ENCODE measurements around the gene PRICKLE1.

The PRICKLE1 gene

DNA sequence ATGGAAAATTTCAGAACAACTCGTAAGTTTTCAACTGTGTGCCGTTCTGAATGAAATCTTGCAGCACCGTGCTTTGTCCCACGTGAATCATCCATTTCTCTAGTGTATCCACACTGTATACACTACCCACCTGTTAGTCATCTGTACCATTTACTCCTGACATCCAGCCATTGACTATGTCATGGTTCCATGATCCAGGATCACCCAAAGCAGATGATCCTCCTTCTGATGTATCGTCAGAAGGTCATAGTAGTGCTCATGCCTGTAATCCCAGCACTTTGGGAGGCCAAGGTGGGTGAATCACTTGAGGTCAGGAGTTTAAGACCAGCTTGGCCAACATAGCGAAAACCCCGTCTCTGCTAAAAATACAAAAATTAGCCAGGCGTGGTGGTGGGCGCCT is 140.7 kb downstream of the PRICKLE1 start:
- DNase-seq (ENCODE audit: low read depth): no peak

DNA sequence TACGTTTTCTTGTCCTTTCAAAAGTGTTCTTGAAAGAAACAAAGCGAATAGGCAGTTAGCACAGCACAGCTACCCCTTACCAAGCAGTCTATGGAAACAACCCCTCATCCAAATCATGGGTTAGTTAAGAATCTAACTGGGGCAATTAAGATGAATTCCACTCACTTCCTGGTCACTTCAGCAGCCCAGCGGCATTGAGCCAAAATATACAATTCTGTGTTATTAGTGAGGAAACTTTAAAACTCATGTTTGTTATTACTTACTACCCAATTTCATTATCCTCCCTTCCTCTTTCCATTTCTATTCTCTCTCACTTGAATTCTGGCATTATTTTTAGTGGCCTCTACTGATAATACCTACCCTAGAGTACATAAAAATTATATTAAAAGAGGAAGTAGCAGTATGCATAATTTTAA is 142.2 kb downstream of the PRICKLE1 start:
- DNase-seq (ENCODE audit: low read depth): no peak

DNA sequence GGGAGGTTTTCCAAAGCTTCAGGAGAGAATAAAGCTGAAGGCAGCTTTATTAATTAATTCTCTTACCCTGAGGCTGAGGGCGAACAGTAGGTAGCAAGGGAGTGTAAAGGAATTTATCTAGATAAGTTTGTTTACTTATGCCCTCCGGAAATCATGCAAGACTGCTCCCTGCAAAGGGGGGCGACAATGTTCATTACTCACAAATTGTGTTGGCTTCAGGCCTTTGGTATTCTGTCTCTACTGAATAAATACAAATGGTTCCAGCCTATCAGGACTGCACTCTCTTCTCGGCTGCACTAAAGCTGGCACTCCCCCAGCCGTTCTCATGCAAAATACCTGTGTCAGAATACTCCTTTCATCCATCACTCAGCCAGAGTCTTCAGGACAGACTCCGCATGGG is 142.8 kb downstream of the PRICKLE1 start:
- DNase-seq (ENCODE audit: low read depth): no peak

DNA sequence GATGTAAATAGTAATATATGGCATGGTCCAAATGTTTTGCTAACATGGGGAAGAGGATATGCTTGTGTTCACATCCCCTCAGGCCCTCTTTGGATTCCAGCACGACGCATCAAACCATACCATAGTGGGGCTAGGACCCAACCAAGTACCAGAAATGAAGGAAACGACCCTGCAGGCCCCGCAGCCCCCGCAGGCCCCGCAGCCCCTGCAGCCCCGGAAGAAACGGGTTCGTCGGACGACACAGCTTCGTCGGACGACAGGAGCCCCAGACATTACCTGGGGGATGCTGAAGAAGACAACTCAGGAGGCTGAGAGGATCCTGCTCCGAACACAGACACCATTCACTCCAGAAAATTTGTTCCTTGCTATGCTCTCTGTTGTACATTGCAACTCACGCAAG is 143.7 kb downstream of the PRICKLE1 start:
- no peak for DNase-seq (ENCODE audit: low read depth)

DNA sequence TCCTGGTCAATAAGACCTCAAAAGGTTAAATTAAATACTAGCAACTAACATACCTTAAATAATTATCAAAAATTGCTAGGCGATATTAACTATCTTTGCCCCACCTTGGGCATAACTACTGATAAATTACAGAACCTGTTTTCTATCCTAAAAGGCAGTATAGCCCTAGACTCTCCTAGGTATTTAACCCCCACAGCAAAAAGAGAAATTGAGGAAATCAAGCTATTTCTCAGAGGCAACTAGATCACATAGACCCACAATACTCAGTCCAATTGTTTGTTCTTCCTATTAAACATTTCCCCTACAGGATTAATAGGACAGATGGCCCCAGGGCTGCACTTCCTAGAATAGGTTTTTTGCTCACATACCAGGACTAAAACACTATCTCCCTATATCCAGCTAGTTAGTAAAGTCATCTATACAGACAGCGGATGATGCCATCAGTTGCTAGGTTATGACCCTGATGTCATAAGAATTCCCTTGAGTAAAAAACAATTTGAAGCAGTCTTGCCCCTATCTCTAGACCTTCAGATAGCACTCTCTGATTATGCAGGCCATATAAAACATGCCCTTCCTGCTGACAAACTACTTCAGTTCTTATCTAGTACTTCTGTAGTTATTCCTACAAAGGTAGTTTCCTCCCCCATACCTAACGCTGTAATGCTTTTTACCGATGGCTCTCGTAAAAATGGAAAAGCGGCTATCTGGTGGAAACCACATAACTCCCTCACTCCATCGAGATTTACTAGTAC is 145.2 kb downstream of the PRICKLE1 start:
- DNase-seq (ENCODE audit: low read depth): no peak

DNA sequence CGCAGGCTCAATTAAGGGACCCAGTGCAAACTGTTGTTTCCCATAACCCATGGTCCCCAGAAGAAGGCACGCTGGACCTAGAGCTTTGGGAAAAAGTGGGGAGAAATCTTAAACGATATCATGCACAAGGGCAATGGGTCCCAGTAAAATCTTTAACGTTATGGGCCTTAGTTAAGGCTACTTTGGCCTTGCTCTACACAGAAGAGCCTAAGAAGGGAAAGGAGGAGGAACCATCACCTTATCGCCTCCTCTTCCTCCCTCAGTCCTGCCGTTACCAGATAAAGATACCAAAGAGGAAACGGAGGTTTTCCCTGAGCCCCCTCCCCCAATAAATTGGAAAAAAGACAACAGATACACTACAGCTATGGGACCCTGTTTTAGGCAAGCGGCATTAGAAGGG is 146.7 kb downstream of the PRICKLE1 start:
- DNase-seq (ENCODE audit: low read depth): no peak

DNA sequence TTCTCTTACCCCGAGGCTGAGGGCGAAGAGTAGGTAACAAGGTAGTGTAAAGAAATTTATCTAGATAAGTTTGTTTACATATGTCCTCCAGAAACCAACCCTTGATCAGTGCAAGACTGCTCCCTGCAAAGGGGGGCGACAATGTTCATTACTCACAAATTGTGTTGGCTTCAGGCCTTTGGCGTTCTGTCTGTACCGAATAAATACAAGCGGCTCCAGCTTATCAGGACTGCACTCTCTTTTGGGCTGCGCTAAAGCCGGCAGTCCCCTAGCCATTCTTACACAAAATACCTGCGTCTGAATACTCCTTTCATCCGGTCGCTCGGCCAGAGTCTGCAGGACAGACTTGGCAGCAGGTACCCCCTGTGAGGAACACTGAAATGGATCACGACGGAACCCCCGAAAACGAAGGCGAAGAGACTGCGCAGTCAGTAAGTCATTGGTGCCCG is 147.2 kb downstream of the PRICKLE1 start:
- no peak for DNase-seq (ENCODE audit: low read depth)

DNA sequence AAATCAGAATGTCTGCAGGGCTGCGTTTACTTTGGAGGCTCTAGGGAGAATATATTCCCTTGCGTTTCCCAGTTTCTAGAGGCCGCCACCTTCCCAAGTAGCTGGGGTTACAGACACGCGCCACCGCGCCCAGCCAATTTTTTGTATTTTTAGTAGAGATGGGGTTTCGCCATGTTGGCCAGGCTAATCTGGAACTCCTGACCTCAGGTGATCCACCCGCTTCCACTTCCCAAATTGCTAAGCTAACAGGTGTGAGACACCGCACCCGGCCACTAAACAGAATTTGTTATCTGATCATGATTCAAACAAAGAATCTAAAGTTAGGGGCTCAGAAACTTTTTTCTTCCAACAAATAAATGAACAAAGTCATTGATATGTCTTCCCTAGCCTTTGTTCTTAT is 148.9 kb downstream of the PRICKLE1 start:
- no peak for DNase-seq (ENCODE audit: low read depth)

DNA sequence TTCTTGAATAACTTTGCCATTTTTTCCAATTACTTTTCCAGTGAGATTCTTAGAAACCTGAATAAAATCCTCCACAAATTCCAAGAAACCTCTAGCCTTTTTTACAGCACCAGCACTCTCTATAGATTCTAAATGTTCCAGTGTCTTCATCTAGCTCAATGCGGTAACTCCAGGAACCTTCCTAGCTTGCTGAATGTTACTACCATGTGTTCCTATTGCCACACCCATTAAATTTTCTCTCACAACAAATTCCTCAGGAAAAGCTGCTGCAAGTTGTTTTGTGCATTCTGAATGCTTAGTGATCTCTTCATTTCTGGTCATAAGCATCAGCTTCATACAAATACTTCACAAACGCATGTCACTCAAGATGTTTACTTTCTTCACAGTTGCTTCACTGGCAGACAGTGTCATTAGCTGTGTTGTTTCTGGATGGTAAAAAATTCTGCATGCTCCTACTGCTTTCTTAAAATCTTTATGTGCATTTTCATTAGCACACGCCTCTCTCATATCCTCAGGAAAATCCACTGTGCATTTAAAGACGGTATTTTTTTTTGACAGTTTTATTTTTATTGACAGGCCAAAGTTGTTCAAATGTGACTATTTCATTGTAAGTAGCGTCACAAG is 156.9 kb downstream of the PRICKLE1 start:
- no peak for DNase-seq (ENCODE audit: low read depth)

DNA sequence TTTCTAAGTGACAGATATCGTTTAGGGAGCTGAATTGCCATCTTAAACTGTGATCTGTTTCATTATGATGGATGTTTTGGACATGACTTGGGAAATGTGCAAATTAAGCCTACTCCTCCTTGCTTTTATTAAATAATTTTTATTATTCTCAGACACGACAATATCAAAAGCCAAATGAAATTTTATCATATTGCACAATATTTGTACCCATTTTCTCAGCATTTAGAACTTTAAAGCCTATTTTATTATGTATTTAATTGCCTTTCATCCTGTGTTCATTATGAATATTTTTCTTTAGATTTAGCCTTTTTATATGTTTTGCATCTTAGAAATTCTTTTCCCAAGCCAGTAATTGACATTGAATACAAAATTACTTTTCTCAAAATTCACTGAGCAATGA is 160.7 kb downstream of the PRICKLE1 start:
- no peak for DNase-seq (ENCODE audit: low read depth)

DNA sequence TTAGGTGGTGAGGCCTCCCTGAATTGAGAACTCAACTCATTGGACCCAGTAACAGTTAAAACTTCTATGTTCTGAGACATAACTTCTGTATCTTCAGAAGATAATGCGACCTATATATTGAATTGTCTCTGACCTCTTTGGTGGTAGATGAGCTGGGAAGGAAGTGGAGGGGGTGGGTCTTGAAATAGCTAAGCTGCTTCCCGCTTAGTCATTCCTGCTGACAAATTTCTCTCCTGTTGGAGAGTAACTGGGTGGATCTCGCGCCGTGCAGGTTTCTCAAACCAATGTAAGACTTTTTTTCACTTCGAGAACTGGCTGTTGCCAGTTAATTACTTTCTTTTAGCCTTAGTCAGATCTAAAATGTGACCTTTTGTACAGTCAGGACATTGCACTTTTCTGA is 162.8 kb downstream of the PRICKLE1 start:
- peak; percentile 70 for DNase-seq (ENCODE audit: low read depth)

DNA sequence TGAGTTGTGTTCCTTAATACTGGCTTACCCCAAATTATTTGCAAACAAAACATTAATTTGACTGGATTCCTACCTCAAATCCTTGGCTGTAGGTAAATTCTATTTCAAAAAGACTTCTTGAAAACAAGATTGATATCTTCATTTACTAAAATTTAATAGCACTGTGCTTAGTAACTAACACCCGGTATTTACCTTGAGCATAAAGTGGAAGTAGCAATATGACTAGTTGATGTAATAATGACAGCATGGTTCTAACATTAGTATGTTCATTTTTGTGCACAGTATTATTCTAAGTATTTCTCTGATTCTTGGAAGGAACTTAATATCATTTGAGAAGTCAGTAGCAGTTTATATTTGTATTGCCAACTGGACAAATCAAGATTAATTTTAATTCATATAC is 166.8 kb downstream of the PRICKLE1 start:
- no peak for DNase-seq (ENCODE audit: low read depth)

DNA sequence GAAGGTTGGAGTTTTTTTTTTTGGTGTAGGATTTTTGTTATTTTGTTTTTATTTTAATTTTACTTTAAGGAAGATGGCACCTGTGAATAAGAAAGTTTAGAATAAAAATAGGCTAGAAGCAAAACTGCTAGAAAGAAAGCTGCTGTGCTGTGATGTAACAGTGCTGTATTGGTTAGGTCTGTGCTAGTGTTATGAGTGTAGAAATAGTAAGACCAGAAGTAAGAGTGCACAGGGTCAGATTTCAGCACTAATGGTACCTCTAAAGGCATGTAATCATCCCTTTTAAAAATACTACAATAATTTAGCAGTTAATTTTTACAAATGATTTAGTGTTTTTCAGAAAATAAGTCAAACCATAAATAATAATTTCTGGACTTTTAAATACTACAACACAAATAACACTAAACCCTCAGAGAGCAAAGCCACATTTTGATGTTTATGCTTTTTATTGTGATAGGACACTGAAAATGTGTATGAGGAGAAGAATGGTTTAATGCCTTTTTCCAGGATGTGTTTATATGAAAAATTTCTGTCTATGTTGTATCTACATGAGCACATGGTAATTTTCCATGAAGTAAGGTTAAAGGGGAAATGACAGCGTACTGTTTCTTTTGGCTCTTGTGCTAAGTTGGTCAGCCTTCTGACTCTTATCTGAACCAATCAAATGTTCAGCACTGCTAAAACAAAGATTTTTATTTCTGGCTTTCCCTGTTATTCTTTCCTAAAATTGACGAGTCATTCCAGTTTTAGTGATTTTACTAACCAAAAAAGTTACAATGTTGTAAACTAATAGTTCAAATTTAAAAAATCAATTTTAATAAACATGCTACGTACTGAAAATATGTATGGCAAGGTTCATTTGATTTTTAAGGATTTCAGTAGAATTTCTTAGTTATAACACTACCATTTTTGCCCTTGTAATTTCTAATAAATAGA is 167.4 kb downstream of the PRICKLE1 start:
- peak; percentile 49 for DNase-seq (ENCODE audit: low read depth)

DNA sequence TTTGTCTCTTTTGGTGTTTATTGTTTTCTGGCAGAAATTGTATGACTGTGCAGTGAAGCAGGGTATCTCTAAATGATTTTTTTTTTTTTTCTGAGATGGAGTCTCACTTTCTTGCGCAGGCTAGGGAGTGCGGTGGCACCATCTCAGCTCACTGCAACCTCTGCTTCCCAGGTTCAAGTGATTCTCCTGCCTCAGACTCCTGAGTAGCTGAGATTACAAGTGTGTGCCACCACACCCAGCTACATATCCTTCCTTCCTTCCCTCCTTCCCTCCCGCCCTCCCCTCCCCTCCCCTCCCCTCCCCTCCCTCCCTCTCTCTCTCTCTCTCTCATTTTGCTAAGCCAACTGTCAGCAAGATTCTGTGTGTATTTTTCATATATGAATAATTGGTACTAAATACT is 169.2 kb downstream of the PRICKLE1 start:
- DNase-seq (ENCODE audit: low read depth): no peak

DNA sequence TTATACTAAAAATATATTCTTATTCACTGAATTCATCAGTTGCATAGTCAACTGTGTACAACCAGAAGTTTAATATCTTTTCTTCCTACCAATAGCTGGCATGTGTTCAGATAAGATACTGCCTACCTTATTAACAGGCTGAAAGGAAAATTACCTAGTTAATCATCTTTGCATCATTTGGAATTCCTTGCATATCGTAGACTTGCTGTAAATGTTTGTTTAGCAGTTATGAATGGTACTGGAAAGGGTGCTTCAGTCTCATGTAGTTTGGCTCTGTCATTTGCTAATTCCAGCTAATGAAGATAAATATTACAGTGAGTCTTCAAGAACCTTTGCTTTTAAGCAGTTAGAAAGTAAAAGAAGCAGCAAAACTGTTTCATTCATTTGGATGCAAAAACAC is 179.2 kb downstream of the PRICKLE1 start:
- no peak for DNase-seq (ENCODE audit: low read depth)

DNA sequence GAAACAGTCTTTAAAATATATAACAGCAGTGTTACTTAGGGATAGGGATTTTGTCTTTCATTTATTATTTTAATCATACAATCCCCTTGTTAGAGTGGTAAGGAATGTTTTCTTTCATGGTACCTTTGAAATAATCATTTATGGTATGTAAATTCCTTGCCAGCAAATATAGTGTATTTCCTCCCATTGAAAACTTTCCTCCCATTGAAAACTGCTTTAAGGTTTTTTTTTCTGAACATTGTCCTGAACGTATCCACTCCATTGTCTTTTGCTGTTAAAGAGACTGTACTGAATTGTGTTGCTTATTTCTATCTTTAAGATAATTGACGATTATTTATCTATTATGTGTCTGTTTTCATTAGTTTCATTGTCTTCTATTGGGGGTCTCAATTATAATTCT is 180.1 kb downstream of the PRICKLE1 start:
- DNase-seq (ENCODE audit: low read depth): no peak

DNA sequence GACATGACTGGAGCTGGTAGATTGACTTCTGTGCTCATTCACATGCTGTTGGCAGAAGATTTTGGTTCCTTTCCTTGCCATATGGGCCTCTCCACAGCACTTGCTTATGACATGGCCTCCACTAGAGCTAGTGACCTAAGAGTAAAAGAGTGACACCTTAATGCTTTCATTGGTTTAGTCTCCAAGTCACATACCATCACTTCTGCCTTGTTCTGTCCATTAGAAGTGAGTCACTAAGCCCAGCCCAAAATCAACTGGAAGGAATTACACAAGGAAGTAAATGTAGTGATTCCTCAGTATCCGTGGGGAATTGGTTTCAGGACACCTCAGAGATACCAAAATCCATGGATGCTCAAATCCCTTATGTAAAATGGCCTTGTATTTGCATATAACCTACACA is 182.2 kb downstream of the PRICKLE1 start:
- DNase-seq (ENCODE audit: low read depth): no peak
